Testis (tissue), 3 donors: ENCODE results near the gene SEMG2. TPM values are rescaled to one million over a fixed set of nuclear protein-coding genes. Genes with fewer than 3 reads are reported as not detected.

ENCODE experiments used
- DNase-seq: peaks from one replicate; pipeline ENCODE4 v3.0.0-alpha.2; 2019
- H3K27ac ChIP-seq, 2 donors: fragments of 200-600 bp; sonication (generic); one replicate each; pipeline ENCODE4 v1.5.1; 2019
- H3K27me3 ChIP-seq: fragments of 200-600 bp; sonication (generic); one replicate; pipeline ENCODE4 v1.5.1; 2019
- H3K36me3 ChIP-seq: fragments of 200-600 bp; sonication (generic); one replicate; pipeline ENCODE4 v1.5.1; 2017; ENCODE audit warnings: low read depth; ENCODE audit errors: missing control alignments
- H3K4me1 ChIP-seq: fragments of 200-600 bp; sonication (generic); one replicate; pipeline ENCODE4 v1.5.1; 2019
- H3K4me3 ChIP-seq, 2 donors: fragments of 200-600 bp; sonication (generic); one replicate each; pipeline ENCODE4 v1.5.1; 2017 to 2019
- H3K9me3 ChIP-seq: fragments of 200-600 bp; sonication (generic); one replicate; pipeline ENCODE4 v1.5.1; 2017
- CTCF ChIP-seq, 3 experiments: fragments of 450-650 bp in 2 of 3; fragments of 200-600 bp in 1 of 3; sonication (generic) in 1 of 3; IDR thresholded peaks; one replicate each; pipeline ENCODE4 v1.5.1; 2016 to 2019; ENCODE audit warnings: antibody characterized with exemption in 3 of 3, mild to moderate bottlenecking in 2 of 3, moderate library complexity in 1 of 3
- POLR2A ChIP-seq: fragments of 450-650 bp; IDR thresholded peaks from one replicate; pipeline ENCODE4 v1.6.1; 2017; ENCODE audit warnings: antibody characterized with exemption, mild to moderate bottlenecking, moderate library complexity
- WGBS, 2 donors: methylation state at CpG; one replicate each; pipeline ENCODE4 v1.1.5; 2018; 5-methylcytosine and 5-hydroxymethylcytosine counted together
- intact Hi-C: fragments of 100-400 bp; cut with DNase I; formaldehyde crosslinking; loops from one replicate; pipeline ENCODE4 v1.15.1; 2023; ENCODE audit warnings: low total_unique reads
- polyA plus RNA-seq: library from polyadenylated mRNA; stranded (reverse); fragments of 350-450 nt; fragmentation: Illumina TruSeq; extraction: RNeasy Lipid Tissue Mini Kit (QIAGEN cat#74804); gene quantifications from one replicate; pipeline ENCODE4 v1.2.3, GENCODE V29; 2014; ENCODE audit warnings: low read depth, low replicate concordance; ENCODE audit not compliant: insufficient read depth
- total RNA-seq, 2 donors: library from RNA; depleted of rRNA; stranded (reverse); fragments of >200 nt; gene quantifications; one replicate each; pipeline ENCODE4 v1.2.3, GENCODE V29; 2016

Gene SEMG2
- total and polyA plus RNA-seq, 3 donors from 2014 or later = not detected

GRCh38 chr20:45226287-45226686, 5.1 kb downstream of the SEMG2 start:
- Histone ChIP-seq H3K4me1 (no peaks in the 10 kb centered on the region), H3K4me3 (no peak overlapping the region), H3K27me3 (no peaks in the 10 kb centered on the region), H3K9me3 (no peaks in the 10 kb centered on the region), H3K27ac (no peak overlapping the region), H3K36me3 (no peaks in the 10 kb centered on the region)
- intact Hi-C loops = no loop called here
- no peak for DNase-seq
- WGBS, 2 donors = 78 to 90% methylated on average over 1 of the region's 1 CpG
- TF ChIP-seq POLR2A (no peak), CTCF (IDR thresholded peaks at IDR 0.05) (no peak)

- Histone ChIP-seq H3K4me1 (no peaks in the 10 kb centered on the region), H3K27me3 (no peaks in the 10 kb centered on the region), H3K36me3 (no peaks in the 10 kb centered on the region), H3K27ac (no peak overlapping the region), H3K9me3 (no peaks in the 10 kb centered on the region), H3K4me3 (peak overlapping the region in 1 of 2 donors; percentile 1)
- peak; percentile 70 for DNase-seq
- 53 to 57% methylated on average over 12 to 18 of the region's 18 CpGs for WGBS, 2 donors
- intact Hi-C loops = no loop called here
- TF ChIP-seq POLR2A = no peak
- TF ChIP-seq CTCF (IDR thresholded peaks at IDR 0.05) = peak in 2 of 3 experiments; percentile 30 to 31
These were observed 8.3 kb downstream of the SEMG2 start for GRCh38 chr20:45229264-45230056.

- H3K36me3 ChIP-seq = no peaks in the 10 kb centered on the region
- no peak overlapping the region for H3K27ac ChIP-seq
- H3K4me3 ChIP-seq = peak overlapping the region; percentile 22 to 24
- DNase-seq = peak; percentile 30
- H3K9me3 ChIP-seq = no peaks in the 10 kb centered on the region
- intact Hi-C loops = no loop called here
- H3K27me3 ChIP-seq = no peaks in the 10 kb centered on the region
- 47 to 53% methylated on average over 9 of the region's 9 CpGs for WGBS, 2 donors
- no peak for TF ChIP-seq CTCF (IDR thresholded peaks at IDR 0.05)
- TF ChIP-seq POLR2A = no peak
- no peaks in the 10 kb centered on the region for H3K4me1 ChIP-seq
These were observed 9.5 kb downstream of the SEMG2 start for GRCh38 chr20:45230631-45231030.

GRCh38 chr20:45235995-45236394, 14.8 kb downstream of the SEMG2 start:
- Histone ChIP-seq H3K27ac (no peak overlapping the region), H3K36me3 (no peaks in the 10 kb centered on the region), H3K27me3 (no peaks in the 10 kb centered on the region), H3K4me3 (no peak overlapping the region), H3K4me1 (no peaks in the 10 kb centered on the region), H3K9me3 (no peaks in the 10 kb centered on the region)
- WGBS, 2 donors = 74 to 76% methylated on average over 3 to 4 of the region's 4 CpGs
- TF ChIP-seq POLR2A (no peak), CTCF (IDR thresholded peaks at IDR 0.05) (peak in 1 of 3 experiments; percentile 32)
- intact Hi-C loops = no loop called here
- DNase-seq = peak; percentile 23

GRCh38 chr20:45238139-45238538, 17.0 kb downstream of the SEMG2 start:
- H3K4me3 ChIP-seq = no peak overlapping the region

More at GRCh38 chr20:45238139-45238538, 17.0 kb downstream of the SEMG2 start:
- DNase-seq = no peak
- TF ChIP-seq POLR2A (no peak), CTCF (IDR thresholded peaks at IDR 0.05) (no peak)
- no peaks in the 10 kb centered on the region for H3K36me3 ChIP-seq
- WGBS, 2 donors = 88 to 96% methylated on average over 2 of the region's 2 CpGs
- no peaks in the 10 kb centered on the region for H3K4me1 ChIP-seq
- no peak overlapping the region for H3K27ac ChIP-seq
- no peaks in the 10 kb centered on the region for H3K9me3 ChIP-seq
- intact Hi-C loops = no loop called here
- H3K27me3 ChIP-seq = no peaks in the 10 kb centered on the region
